ENCODE data around the gene AGTRAP.
A peak's percentile ranks its signal among the peaks of the same experiment; 100 is the strongest.

Gene AGTRAP, protein sequence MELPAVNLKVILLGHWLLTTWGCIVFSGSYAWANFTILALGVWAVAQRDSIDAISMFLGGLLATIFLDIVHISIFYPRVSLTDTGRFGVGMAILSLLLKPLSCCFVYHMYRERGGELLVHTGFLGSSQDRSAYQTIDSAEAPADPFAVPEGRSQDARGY

GRCh38 chr1:11735854-11736745 is at the start of gene AGTRAP:
Gene AGTRAP, plus strand, starts transcription at chr1:11736136. Its CDS starts 73 bp downstream, at chr1:11736209.
- DNase-seq = peak; percentile 94

GRCh38 chr1:11688506-11688905 is 47.4 kb upstream of the AGTRAP start:
- DNase-seq = no peak

DNA sequence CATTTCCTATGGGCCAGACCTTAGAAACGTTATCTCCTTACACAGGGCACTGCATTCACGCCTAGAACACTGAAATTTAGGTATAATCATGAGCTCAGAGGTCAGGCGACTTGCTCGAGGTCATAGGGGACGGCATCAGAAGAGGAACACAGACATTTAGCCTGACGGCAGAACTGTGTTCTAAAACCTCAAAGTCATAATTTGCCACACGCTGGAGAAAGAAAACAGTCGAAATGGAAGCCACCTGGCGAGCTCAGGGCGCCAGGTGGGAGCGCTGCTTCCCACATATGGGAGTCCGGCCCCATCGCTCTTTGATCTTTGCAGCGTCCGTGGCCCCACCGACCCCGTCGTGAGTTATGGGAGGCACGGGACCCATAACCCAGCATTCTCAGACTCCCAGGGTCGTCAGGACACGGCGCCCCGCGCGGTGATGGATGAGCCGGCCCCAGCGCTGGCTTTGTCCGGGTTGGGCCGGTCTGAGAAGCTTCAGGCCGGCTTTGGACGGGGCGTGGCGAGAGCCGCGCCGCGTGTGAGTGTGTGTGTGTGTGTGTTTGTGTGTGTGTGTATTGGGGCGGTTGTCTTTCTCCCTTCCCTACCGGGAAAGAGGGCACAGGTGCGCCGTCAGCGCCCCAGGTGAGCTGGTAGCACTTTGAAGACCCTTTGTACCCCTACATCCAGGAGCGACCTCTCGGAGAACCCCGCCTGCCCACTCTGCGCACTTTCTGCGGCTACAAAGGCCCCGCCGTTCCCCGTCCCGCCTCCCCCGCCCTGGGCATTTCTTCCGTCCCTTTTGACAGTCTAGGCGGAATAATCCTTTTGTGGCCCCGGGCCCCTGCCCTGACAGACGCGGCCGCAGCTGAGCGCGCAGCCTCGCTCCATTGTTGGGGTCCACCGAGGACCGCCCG is 45.3 kb upstream of the AGTRAP start:
- peak; percentile 88 for DNase-seq

DNA sequence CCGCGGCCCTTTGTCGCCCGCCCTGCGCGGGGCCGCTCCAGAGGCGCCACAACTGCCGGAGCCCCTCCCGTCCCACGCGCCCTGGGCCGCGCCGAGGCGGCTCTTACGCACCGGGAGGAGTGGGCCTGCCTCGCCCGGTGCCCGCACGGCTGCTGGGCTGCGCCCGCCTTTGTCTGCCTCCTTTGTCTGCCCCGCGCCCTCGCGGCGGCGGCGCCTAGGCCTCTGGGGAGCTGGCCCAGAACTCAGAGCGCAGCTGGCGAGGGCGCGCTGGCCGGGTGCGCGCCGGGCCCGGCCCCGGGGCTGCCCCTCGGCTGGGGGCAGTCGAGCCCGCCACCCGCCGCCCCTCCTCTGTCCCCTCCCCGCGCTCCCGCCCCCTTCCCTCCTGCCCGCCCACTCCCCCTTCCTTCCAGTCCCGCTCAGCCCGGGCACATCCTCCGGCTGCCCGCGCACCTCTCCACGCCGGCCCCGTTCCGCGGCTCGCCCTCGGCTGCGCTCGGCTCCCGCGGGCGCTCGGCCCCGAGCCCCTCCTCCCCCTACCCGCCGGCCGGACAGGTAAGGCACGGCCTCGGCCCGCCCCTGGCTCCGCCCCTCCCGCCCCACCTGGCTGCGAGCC is 44.5 kb upstream of the AGTRAP start, which contains the start of gene DRAXIN:
DRAXIN (plus strand) TSS at position 409 of the 613 bp plus-strand sequence. CDS start 14,549 bp downstream, outside the sequence.
- DNase-seq = peak; percentile 85

GRCh38 chr1:11691928-11692711 is 43.8 kb upstream of the AGTRAP start:
- no peak for DNase-seq

- DNase-seq = peak; percentile 25
Observed at GRCh38 chr1:11693024-11693590, 42.8 kb upstream of the AGTRAP start.

DNA sequence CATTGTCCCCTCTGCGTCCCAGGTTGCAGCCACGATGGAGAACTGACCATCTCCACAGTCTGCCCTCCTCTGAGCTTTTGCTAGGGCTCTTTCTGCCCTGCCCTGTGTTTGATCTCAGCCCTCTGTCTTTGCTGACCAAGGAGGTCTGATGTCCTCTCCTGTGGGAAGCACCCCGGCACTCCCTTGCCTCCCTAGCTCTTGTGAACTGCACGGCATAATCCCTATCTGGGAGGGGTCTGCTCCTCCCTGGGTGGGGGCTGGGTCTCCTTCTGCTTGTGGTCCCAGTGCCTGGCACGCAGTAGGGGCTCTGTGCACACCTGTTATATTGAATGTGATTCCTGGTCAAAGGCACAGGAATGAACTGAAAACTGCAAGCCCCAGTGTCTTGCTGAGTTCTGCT is 42.0 kb upstream of the AGTRAP start:
- no peak for DNase-seq

DNA sequence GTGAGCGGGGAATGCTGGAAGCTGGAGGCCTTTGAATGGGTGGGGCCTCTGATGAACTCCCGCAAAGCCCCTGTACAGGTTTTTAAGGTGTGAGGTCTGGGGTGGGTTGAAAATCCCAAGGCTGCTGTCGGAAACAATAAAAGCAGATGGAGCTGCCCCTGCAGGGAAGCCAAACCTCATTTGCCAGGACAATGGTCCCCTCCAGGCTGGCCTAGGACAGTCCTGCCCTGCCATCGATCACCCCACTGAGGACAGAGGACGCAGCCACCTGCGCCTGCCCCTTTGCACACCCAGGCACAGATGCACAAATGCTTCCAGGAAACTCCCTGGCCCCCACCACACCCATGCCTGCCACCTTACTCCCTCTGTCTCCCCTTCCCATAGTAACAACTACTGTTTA is 40.1 kb upstream of the AGTRAP start:
- no peak for DNase-seq

DNA sequence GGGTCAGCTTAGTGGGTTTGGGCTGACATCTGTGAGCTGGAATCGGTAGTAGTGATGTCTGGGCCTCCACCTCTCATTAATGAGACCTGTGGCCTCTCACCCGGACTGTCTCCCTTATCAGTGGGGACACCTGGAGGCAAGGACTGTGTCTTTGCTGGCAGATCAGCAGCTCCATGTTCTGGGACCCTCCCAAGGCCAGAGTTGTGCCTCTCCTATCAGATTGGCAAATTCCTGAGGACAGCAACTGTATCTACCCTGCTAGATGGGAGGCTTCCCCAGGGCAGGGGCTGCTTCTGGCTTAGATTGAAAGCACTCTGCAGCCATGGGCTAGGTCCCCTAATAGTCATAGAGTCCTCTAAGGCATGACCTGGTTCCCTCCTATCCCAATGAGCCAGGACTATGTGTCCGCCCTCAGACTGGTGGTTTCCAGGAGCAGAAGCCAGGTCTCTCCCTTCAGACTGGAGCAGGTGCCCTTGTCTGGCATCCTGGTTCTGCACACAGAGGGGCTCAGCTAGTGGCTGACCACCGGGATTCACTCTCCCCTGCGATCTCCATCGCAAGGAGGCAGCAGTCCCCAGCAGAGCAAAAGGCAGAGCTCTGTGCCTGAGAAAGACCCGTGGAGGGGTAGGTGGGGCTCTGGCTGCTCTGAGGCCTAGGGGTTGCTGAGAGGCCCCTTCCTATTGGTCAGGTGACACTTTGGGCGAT is 38.6 kb upstream of the AGTRAP start:
- no peak for DNase-seq

GRCh38 chr1:11697893-11698210 is 38.1 kb upstream of the AGTRAP start:
- no peak for DNase-seq

DNA sequence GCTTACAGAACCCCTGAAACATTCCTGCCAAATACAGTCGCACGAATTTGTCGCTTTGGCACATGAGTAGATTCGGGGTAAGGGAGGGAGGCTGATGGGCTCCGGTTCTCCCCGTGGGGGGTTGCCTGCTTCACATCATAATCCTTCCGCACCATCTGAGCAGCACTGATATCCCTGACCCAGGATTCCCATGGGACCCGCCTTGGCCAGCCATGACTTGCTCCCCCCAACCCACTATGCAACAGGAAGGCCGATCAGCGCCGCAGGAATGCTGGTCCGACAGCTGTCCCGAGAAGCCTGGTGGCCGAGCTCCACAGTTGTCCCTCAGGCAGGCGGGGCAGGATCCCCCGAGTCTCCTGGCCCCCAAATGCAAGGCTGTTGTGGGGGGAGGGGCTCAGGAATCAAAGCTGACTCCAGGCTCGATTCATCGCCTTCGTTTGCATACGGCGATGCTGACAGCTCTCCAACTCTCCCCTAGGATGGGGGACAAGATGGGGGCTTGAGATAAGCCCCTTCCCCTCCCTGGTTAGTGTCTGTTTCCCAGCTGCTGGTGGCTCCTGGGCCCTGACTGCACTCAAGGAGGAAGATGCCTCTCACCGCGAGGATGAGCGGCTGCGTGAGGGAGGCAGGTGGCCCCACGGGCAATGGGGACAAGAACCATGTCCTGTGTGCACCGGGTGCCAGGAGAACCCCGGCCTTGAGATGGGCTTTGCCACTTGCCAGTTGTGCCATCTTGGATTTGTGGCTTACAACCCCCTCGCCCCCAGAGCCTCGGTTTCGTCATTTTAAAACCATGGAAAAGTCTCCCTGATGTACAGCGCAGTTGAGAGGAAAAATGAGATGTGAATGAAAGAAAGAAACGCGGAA is 35.1 kb upstream of the AGTRAP start:
- no peak for DNase-seq

GRCh38 chr1:11701551-11701961 is 34.4 kb upstream of the AGTRAP start:
- no peak for DNase-seq

DNA sequence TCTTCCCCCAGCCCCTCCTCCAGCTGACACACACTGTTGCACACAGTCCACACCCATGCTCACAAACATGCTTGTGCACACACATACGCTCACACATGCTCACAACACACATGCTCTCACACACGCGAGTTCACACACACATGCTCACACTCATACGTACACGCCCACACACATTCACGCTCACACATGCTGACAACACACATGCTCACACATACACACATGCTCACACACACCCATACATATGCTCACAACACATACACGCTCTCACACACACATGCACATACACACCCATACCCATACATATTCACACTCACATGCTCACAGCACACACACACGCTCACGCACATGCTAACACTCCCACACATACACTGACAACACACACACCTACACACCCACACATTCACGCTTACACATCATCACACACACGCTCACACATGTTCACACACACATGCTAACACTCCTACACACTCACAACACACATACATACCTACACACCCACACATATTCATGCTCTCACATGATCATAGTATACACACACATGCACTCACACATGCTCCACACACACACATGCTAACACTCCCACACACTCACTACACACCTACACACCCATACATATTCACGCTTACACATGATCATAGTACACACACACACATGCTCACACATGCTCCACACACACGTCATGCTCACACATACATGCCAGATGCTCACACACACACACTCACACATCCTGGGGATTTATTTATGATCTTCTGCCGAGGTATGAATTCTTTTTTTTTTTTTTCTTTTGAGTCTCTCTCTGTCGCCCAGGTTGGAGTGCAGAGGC is 33.7 kb upstream of the AGTRAP start:
- DNase-seq = no peak

GRCh38 chr1:11703357-11704193 is 32.4 kb upstream of the AGTRAP start:
- no peak for DNase-seq

- DNase-seq = no peak
Observed at GRCh38 chr1:11704194-11704529, 31.8 kb upstream of the AGTRAP start.

GRCh38 chr1:11704691-11705475 is 31.1 kb upstream of the AGTRAP start:
- DNase-seq = no peak

GRCh38 chr1:11705596-11705995 is 30.3 kb upstream of the AGTRAP start:
- no peak for DNase-seq

All from NCI-H69 (cell line).